Measurements from ENCODE around the gene MED1. TPM values are rescaled to one million over a fixed set of nuclear protein-coding genes. Genes with fewer than 3 reads are reported as not detected.

The MED1 gene
- total and polyA plus RNA-seq, 2 of the 4 experiments (the other 2 are of a cell fraction): 16.9 to 24.2 TPM

DNA sequence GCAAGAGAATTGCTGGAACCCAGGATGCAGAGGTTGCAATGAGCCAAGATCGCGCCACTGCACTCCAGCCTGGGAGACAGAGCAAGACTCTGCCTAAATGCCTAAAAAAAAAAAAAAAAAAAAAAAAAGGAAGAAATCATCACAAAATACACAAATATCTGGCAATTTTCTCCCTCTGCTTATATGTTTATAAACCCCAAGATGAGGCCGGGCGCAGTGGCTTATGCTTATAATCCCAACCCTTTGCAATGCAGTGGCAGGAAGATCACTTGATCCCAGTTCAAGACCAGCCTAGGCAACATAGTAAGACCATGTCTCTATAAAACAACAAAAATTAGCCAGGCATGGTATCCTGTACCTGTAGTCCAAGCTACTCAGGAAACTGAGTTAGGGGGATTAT is 21.5 kb downstream of the MED1 start:
- in situ Hi-C loops (cut with MboI; ENCODE audit: low sequenced_read_pairs) (no loop called here), intact Hi-C loops (cut with micrococcal nuclease) (no loop called here), dilution Hi-C loops (cut with HindIII; ENCODE audit: low sequenced_read_pairs, unreplicated experiment) (no loop called here)
- no peaks in the 10 kb centered on the region for H3K27me3 ChIP-seq (ENCODE audit: control insufficient read depth, insufficient read depth, low read length)
- H3K4me2 ChIP-seq (ENCODE audit: low read depth, low read length): no peak overlapping the region
- H3K56ac ChIP-seq (ENCODE audit: extremely low read depth, insufficient read depth, low read length): no peak overlapping the region
- H3K27ac ChIP-seq (ENCODE audit: insufficient read depth, low read length): no peak overlapping the region
- H3K36me3 ChIP-seq (ENCODE audit: control insufficient read depth, insufficient read depth, low read length): peaks cover 62% of the 10 kb centered on the region
- H4K91ac ChIP-seq (ENCODE audit: insufficient read depth, low read depth, low read length): no peak overlapping the region
- no peak overlapping the region for H3K23ac ChIP-seq (ENCODE audit: low read depth, low read length)
- H3K9ac ChIP-seq (ENCODE audit: low read depth, low read length): no peak overlapping the region
- no TSS peak for BruUV-seq (replicated peaks)
- H3K4me1 ChIP-seq (ENCODE audit: control insufficient read depth, insufficient read depth, low read length): no peaks in the 10 kb centered on the region
- no peak overlapping the region for H3K18ac ChIP-seq (ENCODE audit: low read depth, low read length)
- H2BK20ac ChIP-seq (ENCODE audit: low read depth, low read length): no peak overlapping the region
- H3K9me1 ChIP-seq (ENCODE audit: insufficient read depth, low read length): no peaks in the 10 kb centered on the region
- no peak overlapping the region for H2BK120ac ChIP-seq (ENCODE audit: low read depth, low read length)
- no CpG with 5 or more reads among the region's 4 CpGs for WGBS, 2 experiments (ENCODE audit: extremely low coverage in 2 of 2, insufficient read length in 1 of 2)
- no peak overlapping the region for H2BK15ac ChIP-seq (ENCODE audit: low read depth, low read length)
- no peak overlapping the region for H4K5ac ChIP-seq (ENCODE audit: low read depth, low read length)
- no peak overlapping the region for H3K14ac ChIP-seq (replicated peaks; ENCODE audit: low read depth, low read length)
- H3K4ac ChIP-seq (ENCODE audit: low read depth, low read length): no peak overlapping the region
- H4K8ac ChIP-seq (ENCODE audit: low read depth in 2 of 2, low read length in 2 of 2): no peak overlapping the region
- no peak overlapping the region for H2BK5ac ChIP-seq (ENCODE audit: low read depth, low read length, poor library complexity, severe bottlenecking)
- no peaks in the 10 kb centered on the region for H4K20me1 ChIP-seq (ENCODE audit: insufficient read depth, low read length)
- H3K9me3 ChIP-seq (ENCODE audit: control insufficient read depth, insufficient read depth, low read length): no peaks in the 10 kb centered on the region
- no peak for ATAC-seq (ENCODE audit: low read depth)
- H3K4me3 ChIP-seq (ENCODE audit: insufficient read depth, low read depth, low read length): no peak overlapping the region
- H2AK5ac ChIP-seq (ENCODE audit: low read depth, low read length): no peak overlapping the region
- peaks cover 0 to 3% of the 10 kb centered on the region in 2 experiments; a peak in 2 of 4 replicates for H3K79me1 ChIP-seq (ENCODE audit: low read depth in 1 of 2, low read length in 2 of 2)
- ChIA-PET POLR2A (ENCODE audit: unreplicated experiment) (interaction anchor here (0.6 kb wide), 1 partner anchor 14 kb away, joined by 3 read pairs; no protein-coding TSS in a partner anchor), CTCF (no interaction called here)
- H2AK9ac ChIP-seq (replicated peaks; ENCODE audit: low read depth, low read length, poor library complexity): no peak overlapping the region
- H2AFZ ChIP-seq (replicated peaks; ENCODE audit: low read length, poor library complexity): no peak overlapping the region
- no peak for TF ChIP-seq SMC3 (IDR thresholded peaks at IDR 0.05; ENCODE audit: low read depth, low read length)
- no peak for TF ChIP-seq RFX5 (IDR thresholded peaks at IDR 0.05; ENCODE audit: low read depth, low read length)
- no peak for TF ChIP-seq POLR2A (IDR thresholded peaks at IDR 0.05; ENCODE audit: low read depth, low read length)
- TF ChIP-seq RCOR1 (IDR thresholded peaks at IDR 0.05; ENCODE audit: insufficient replicate concordance, low read length): no peak
- TF ChIP-seq RAD21 (IDR thresholded peaks at IDR 0.05; ENCODE audit: low read length): no peak
- no peak for TF ChIP-seq CHD1 (IDR thresholded peaks at IDR 0.05; ENCODE audit: low read depth, low read length)
- DNase-seq: no peak
